OCI-LY3 (cell line): ENCODE results near the gene METTL16.

ENCODE experiments used
- H2AFZ ChIP-seq: fragments of 200-600, 300-600 bp; shearing (Covaris generic); 2 replicates; pipeline ENCODE4 v1.6.0; 2014; ENCODE audit warnings: antibody characterized with exemption, low read depth, low read length
- H3K27ac ChIP-seq: fragments of 200-600, 300-600 bp; sonication (generic); 2 replicates; pipeline ENCODE4 v1.5.1; 2014; ENCODE audit warnings: mild to moderate bottlenecking, low read length, moderate library complexity, mixed read lengths
- H3K27me3 ChIP-seq: fragments of 200-600, 300-600 bp; sonication (generic); 2 replicates; pipeline ENCODE4 v1.6.1; 2014; ENCODE audit warnings: low read depth, low read length, mixed read lengths
- H3K36me3 ChIP-seq: fragments of 200-600, 300-600 bp; sonication (generic); replicated peaks from 2 replicates; pipeline ENCODE3; 2014; ENCODE audit warnings: low read depth, low read length, mixed read lengths
- H3K4me1 ChIP-seq: fragments of 300-600, 200-600 bp; sonication (generic); 2 replicates; pipeline ENCODE4 v1.6.1; 2014; ENCODE audit warnings: low read length, mixed read lengths
- H3K4me2 ChIP-seq: fragments of 200-600, 300-600 bp; sonication (generic); 2 replicates; pipeline ENCODE4 v1.6.1; 2014; ENCODE audit warnings: low read length, mixed read lengths
- H3K4me3 ChIP-seq: fragments of 300-600, 200-600 bp; sonication (generic); 2 replicates; pipeline ENCODE4 v1.5.1; 2014; ENCODE audit warnings: antibody characterized with exemption, mild to moderate bottlenecking, low read length, moderate library complexity
- H3K79me2 ChIP-seq: fragments of 300-600, 200-600 bp; shearing (Covaris generic); 2 replicates; pipeline ENCODE4 v1.6.1; 2014; ENCODE audit warnings: mild to moderate bottlenecking, low read length, mixed read lengths
- H3K9ac ChIP-seq: fragments of 300-600, 200-600 bp; shearing (Covaris generic); 2 replicates; pipeline ENCODE4 v1.6.0; 2014; ENCODE audit warnings: mild to moderate bottlenecking, low read length, moderate library complexity
- H3K9me3 ChIP-seq: fragments of 200-600, 300-600 bp; shearing (Covaris generic); 2 replicates; pipeline ENCODE4 v1.6.1; 2014; ENCODE audit warnings: low read length, mixed read lengths; ENCODE audit not compliant: insufficient read depth
- H4K20me1 ChIP-seq: fragments of 200-600, 300-600 bp; sonication (generic); 2 replicates; pipeline ENCODE4 v1.6.1; 2016; ENCODE audit warnings: low read length, mixed read lengths; ENCODE audit not compliant: insufficient read depth
- CTCF ChIP-seq: fragments of 200-600, 300-600 bp; sonication (generic); IDR thresholded peaks from 2 replicates; pipeline ENCODE4 v1.5.1; 2014; ENCODE audit warnings: antibody characterized with exemption, low read length, low read depth
- EZH2phosphoT487 ChIP-seq: fragments of 200-600 bp; shearing (Covaris generic); IDR thresholded peaks from 2 replicates; pipeline ENCODE4 v1.6.1; 2018; ENCODE audit warnings: antibody characterized with exemption, mixed run types, low read depth

The METTL16 gene

GRCh38 chr17:2485543-2485942 is 26.1 kb downstream of the METTL16 start:
- Histone ChIP-seq H3K9ac (no peak overlapping the region), H3K4me1 (peaks cover 20% of the 10 kb centered on the region)

GRCh38 chr17:2484876-2485275 is 26.8 kb downstream of the METTL16 start:
- Histone ChIP-seq H3K36me3 (no peaks in the 10 kb centered on the region), H3K4me2 (no peak overlapping the region), H3K79me2 (peaks cover 73% of the 10 kb centered on the region), H3K27me3 (no peaks in the 10 kb centered on the region), H4K20me1 (peaks cover 14% of the 10 kb centered on the region), H3K4me1 (peaks cover 14% of the 10 kb centered on the region), H3K9me3 (no peaks in the 10 kb centered on the region), H3K9ac (no peak overlapping the region), H3K27ac (no peak overlapping the region), H2AFZ (no peak overlapping the region), H3K4me3 (no peak overlapping the region)
- TF ChIP-seq CTCF (no peak), EZH2phosphoT487 (no peak)

More at GRCh38 chr17:2485543-2485942, 26.1 kb downstream of the METTL16 start:
- no peaks in the 10 kb centered on the region for H3K27me3 ChIP-seq
- H3K9me3 ChIP-seq, result no peaks in the 10 kb centered on the region
- H4K20me1 ChIP-seq, result peaks cover 12% of the 10 kb centered on the region
- no peak overlapping the region for H2AFZ ChIP-seq
- no peak overlapping the region for H3K4me3 ChIP-seq
- H3K27ac ChIP-seq, result no peak overlapping the region
- peaks cover 76% of the 10 kb centered on the region for H3K79me2 ChIP-seq
- TF ChIP-seq CTCF, result no peak
- H3K4me2 ChIP-seq, result no peak overlapping the region
- H3K36me3 ChIP-seq, result no peaks in the 10 kb centered on the region

GRCh38 chr17:2483084-2483483 is 28.6 kb downstream of the METTL16 start:
- no peak overlapping the region for H3K27ac ChIP-seq
- H3K36me3 ChIP-seq, result no peaks in the 10 kb centered on the region
- H3K9ac ChIP-seq, result no peak overlapping the region
- H3K9me3 ChIP-seq, result no peaks in the 10 kb centered on the region
- no peaks in the 10 kb centered on the region for H3K27me3 ChIP-seq
- peaks cover 78% of the 10 kb centered on the region for H3K79me2 ChIP-seq
- no peak overlapping the region for H3K4me3 ChIP-seq
- H3K4me1 ChIP-seq, result peaks cover 16% of the 10 kb centered on the region
- H3K4me2 ChIP-seq, result no peak overlapping the region
- H2AFZ ChIP-seq, result no peak overlapping the region
- peaks cover 21% of the 10 kb centered on the region for H4K20me1 ChIP-seq
- no peak for TF ChIP-seq CTCF
- TF ChIP-seq EZH2phosphoT487, result no peak

GRCh38 chr17:2482218-2482617 is 29.5 kb downstream of the METTL16 start:
- H3K27me3 ChIP-seq, result no peaks in the 10 kb centered on the region
- H2AFZ ChIP-seq, result no peak overlapping the region
- H3K27ac ChIP-seq, result no peak overlapping the region
- H3K9ac ChIP-seq, result no peak overlapping the region
- no peak overlapping the region for H3K4me2 ChIP-seq
- TF ChIP-seq EZH2phosphoT487, result no peak
- no peak for TF ChIP-seq CTCF
- peaks cover 22% of the 10 kb centered on the region for H4K20me1 ChIP-seq
- peaks cover 70% of the 10 kb centered on the region for H3K79me2 ChIP-seq
- peaks cover 23% of the 10 kb centered on the region for H3K4me1 ChIP-seq
- H3K4me3 ChIP-seq, result no peak overlapping the region
- H3K9me3 ChIP-seq, result no peaks in the 10 kb centered on the region
- H3K36me3 ChIP-seq, result peaks cover 3% of the 10 kb centered on the region
